Ishikawa (cell line): ENCODE results near the gene HOXC4.

Source experiments
- CREB1 ChIP-seq: IDR thresholded peaks from 2 replicates; pipeline ENCODE4 v1.6.1; 2012; ENCODE audit warnings: low read depth
- EP300 ChIP-seq: IDR thresholded peaks from 2 replicates; pipeline ENCODE4 v1.6.1; 2012; ENCODE audit warnings: borderline replicate concordance
- FOXM1 ChIP-seq: IDR thresholded peaks from 2 replicates; pipeline ENCODE4 v1.6.1; 2012; ENCODE audit warnings: low read depth, borderline replicate concordance
- NFIC ChIP-seq: IDR thresholded peaks from 2 replicates; pipeline ENCODE4 v1.6.1; 2012
- RAD21 ChIP-seq: IDR thresholded peaks from 2 replicates; pipeline ENCODE4 v1.6.1; 2012; ENCODE audit warnings: low read depth
- REST ChIP-seq: IDR thresholded peaks from 2 replicates; pipeline ENCODE4 v1.6.1; 2012; ENCODE audit warnings: low read depth, mild to moderate bottlenecking
- TAF1 ChIP-seq: IDR thresholded peaks from 2 replicates; pipeline ENCODE4 v1.6.1; 2012; ENCODE audit warnings: low read depth, mild to moderate bottlenecking
- TCF12 ChIP-seq: IDR thresholded peaks from 2 replicates; pipeline ENCODE4 v1.6.1; 2012; ENCODE audit warnings: low read depth
- TEAD4 ChIP-seq: IDR thresholded peaks from 2 replicates; pipeline ENCODE4 v1.6.1; 2012

- TF ChIP-seq EP300 (peak; percentile 20; the same call in 1 of the 2 replicates), CREB1 (no peak), TCF12 (no peak; the same call in 1 of the 2 replicates), RAD21 (peak; percentile 97), FOXM1 (no peak), REST (no peak), TAF1 (0 out of 2 replicates have a peak, but pooled peaks have one; percentile 19), NFIC (no peak), TEAD4 (no peak)
Observed at GRCh38 chr12:54005853-54006558, 47.6 kb upstream of the HOXC4 start.
